K562 (cell line): ENCODE results near the gene KRTAP10-12.

Source experiments
- DNMT1 ChIP-seq: fragments of 450-650 bp; IDR thresholded peaks from 2 replicates; pipeline ENCODE4 v1.6.1; 2016; ENCODE audit warnings: antibody characterized with exemption, mild to moderate bottlenecking
- ELF4 ChIP-seq: fragments of 450-650 bp; formaldehyde crosslinking; IDR thresholded peaks from 2 replicates; pipeline ENCODE4 v1.4.0; 2022; ENCODE audit warnings: missing genetic modification characterization
- FOXK1 ChIP-seq: sonication (generic); formaldehyde crosslinking; IDR thresholded peaks from 2 replicates; pipeline ENCODE4 v1.8.0; 2022; ENCODE audit warnings: missing genetic modification reagents, mild to moderate bottlenecking, borderline replicate concordance
- GABPA ChIP-seq: fragments of 200-800 bp; sonication (Bioruptor generic); conservative IDR thresholded peaks from 2 replicates; pipeline ENCODE4 v1.6.1; 2016; ENCODE audit warnings: low read depth, missing genetic modification characterization, missing compliant biosample characterization
- ZNF140 ChIP-seq: fragments of 250-450 bp; sonication (Bioruptor Pico); IDR thresholded peaks from 2 replicates; pipeline ENCODE4 v1.8.0; 2021; ENCODE audit warnings: moderate library complexity, mild to moderate bottlenecking, inconsistent platforms
- ZNF764 ChIP-seq: fragments of 250-450 bp; sonication (Bioruptor Pico); IDR thresholded peaks from 2 replicates; pipeline ENCODE4 v1.4.0; 2020; ENCODE audit warnings: low read depth, mild to moderate bottlenecking, moderate library complexity
- TF ChIP-seq, protein P1 (sequence below): fragments of 450-650 bp; IDR thresholded peaks from 2 replicates; pipeline ENCODE4 v1.6.1; 2016; ENCODE audit warnings: low read depth
- TF ChIP-seq, protein P2 (sequence below): sonication (generic); formaldehyde crosslinking; IDR thresholded peaks from 2 replicates; pipeline ENCODE4 v1.8.1; 2022; ENCODE audit warnings: missing genetic modification reagents
- TF ChIP-seq, protein P3 (sequence below): fragments of 250-450 bp; sonication (Bioruptor Pico); IDR thresholded peaks from 2 replicates; pipeline ENCODE4 v1.6.1; 2021; ENCODE audit warnings: mild to moderate bottlenecking
- TF ChIP-seq, protein P4 (sequence below): sonication (generic); formaldehyde crosslinking; IDR thresholded peaks from 2 replicates; pipeline ENCODE4 v1.8.0; 2022; ENCODE audit warnings: mild to moderate bottlenecking, missing genetic modification reagents

DNA sequence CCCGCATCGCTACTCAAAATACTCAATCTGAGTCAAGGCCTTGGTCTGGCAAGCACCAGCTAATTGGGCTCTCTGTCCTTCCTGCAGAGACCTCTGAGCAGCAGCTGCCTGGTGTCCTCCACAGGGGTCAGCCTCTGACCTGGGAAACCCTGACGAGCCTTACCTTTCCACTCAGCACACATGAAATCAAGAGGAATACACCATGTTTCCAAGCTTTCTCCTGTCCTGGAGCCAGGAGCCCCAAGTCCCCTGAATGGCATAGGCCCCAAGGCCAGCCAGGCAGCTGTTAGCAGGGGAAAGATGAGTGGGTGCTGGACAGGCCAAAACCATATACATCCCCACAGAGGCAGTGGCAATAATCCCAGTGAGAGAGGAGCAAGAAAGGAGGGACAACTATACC is 41.6 kb downstream of the KRTAP10-12 start:
- no peak for TF ChIP-seq DNMT1
- TF ChIP-seq, protein P1, sequence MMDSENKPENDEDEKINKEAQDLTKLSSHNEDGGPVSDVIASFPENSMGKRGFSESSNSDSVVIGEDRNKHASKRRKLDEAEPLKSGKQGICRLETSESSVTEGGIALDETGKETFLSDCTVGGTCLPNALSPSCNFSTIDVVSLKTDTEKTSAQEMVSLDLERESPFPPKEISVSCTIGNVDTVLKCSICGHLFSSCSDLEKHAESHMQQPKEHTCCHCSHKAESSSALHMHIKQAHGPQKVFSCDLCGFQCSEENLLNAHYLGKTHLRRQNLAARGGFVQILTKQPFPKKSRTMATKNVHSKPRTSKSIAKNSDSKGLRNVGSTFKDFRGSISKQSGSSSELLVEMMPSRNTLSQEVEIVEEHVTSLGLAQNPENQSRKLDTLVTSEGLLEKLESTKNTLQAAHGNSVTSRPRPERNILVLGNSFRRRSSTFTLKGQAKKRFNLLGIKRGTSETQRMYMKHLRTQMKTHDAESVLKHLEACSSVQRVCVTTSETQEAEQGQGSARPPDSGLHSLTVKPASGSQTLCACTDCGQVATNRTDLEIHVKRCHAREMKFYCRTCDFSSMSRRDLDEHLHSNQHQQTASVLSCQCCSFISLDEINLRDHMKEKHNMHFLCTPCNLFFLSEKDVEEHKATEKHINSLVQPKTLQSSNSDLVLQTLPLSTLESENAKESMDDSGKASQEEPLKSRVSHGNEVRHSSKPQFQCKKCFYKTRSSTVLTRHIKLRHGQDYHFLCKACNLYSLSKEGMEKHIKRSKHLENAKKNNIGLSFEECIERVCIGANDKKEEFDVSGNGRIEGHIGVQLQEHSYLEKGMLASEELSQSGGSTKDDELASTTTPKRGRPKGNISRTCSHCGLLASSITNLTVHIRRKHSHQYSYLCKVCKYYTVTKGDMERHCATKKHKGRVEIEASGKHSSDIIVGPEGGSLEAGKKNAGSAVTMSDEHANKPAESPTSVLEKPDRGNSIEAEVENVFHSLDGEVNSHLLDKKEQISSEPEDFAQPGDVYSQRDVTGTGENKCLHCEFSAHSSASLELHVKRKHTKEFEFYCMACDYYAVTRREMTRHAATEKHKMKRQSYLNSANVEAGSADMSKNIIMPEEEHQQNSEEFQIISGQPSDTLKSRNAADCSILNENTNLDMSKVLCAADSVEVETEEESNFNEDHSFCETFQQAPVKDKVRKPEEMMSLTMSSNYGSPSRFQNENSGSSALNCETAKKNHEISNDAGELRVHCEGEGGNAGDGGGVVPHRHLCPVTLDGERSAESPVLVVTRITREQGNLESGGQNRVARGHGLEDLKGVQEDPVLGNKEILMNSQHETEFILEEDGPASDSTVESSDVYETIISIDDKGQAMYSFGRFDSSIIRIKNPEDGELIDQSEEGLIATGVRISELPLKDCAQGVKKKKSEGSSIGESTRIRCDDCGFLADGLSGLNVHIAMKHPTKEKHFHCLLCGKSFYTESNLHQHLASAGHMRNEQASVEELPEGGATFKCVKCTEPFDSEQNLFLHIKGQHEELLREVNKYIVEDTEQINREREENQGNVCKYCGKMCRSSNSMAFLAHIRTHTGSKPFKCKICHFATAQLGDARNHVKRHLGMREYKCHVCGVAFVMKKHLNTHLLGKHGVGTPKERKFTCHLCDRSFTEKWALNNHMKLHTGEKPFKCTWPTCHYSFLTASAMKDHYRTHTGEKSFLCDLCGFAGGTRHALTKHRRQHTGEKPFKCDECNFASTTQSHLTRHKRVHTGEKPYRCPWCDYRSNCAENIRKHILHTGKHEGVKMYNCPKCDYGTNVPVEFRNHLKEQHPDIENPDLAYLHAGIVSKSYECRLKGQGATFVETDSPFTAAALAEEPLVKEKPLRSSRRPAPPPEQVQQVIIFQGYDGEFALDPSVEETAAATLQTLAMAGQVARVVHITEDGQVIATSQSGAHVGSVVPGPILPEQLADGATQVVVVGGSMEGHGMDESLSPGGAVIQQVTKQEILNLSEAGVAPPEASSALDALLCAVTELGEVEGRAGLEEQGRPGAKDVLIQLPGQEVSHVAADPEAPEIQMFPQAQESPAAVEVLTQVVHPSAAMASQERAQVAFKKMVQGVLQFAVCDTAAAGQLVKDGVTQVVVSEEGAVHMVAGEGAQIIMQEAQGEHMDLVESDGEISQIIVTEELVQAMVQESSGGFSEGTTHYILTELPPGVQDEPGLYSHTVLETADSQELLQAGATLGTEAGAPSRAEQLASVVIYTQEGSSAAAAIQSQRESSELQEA, result no peak
- no peak for TF ChIP-seq ZNF764 (CRISPR knock-in tag)
- TF ChIP-seq, protein P2, sequence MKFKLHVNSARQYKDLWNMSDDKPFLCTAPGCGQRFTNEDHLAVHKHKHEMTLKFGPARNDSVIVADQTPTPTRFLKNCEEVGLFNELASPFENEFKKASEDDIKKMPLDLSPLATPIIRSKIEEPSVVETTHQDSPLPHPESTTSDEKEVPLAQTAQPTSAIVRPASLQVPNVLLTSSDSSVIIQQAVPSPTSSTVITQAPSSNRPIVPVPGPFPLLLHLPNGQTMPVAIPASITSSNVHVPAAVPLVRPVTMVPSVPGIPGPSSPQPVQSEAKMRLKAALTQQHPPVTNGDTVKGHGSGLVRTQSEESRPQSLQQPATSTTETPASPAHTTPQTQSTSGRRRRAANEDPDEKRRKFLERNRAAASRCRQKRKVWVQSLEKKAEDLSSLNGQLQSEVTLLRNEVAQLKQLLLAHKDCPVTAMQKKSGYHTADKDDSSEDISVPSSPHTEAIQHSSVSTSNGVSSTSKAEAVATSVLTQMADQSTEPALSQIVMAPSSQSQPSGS (CRISPR knock-in tag), result no peak
- TF ChIP-seq ZNF140 (CRISPR knock-in tag), result no peak
- TF ChIP-seq, protein P3, sequence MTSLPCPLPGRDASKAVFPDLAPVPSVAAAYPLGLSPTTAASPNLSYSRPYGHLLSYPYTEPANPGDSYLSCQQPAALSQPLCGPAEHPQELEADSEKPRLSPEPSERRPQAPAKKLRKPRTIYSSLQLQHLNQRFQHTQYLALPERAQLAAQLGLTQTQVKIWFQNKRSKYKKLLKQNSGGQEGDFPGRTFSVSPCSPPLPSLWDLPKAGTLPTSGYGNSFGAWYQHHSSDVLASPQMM (CRISPR knock-in tag), result no peak
- no peak for TF ChIP-seq ELF4 (CRISPR knock-in tag)
- no peak for TF ChIP-seq GABPA (tag)
- no peak for TF ChIP-seq FOXK1 (CRISPR knock-in tag)
- TF ChIP-seq, protein P4, sequence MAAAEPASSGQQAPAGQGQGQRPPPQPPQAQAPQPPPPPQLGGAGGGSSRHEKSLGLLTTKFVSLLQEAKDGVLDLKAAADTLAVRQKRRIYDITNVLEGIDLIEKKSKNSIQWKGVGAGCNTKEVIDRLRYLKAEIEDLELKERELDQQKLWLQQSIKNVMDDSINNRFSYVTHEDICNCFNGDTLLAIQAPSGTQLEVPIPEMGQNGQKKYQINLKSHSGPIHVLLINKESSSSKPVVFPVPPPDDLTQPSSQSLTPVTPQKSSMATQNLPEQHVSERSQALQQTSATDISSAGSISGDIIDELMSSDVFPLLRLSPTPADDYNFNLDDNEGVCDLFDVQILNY (CRISPR knock-in tag), result no peak
